Measurements from ENCODE around the gene SCART1.

GRCh38 chr10:133459454-133460207, 5.9 kb downstream of the SCART1 start:
- TF ChIP-seq, protein P1, sequence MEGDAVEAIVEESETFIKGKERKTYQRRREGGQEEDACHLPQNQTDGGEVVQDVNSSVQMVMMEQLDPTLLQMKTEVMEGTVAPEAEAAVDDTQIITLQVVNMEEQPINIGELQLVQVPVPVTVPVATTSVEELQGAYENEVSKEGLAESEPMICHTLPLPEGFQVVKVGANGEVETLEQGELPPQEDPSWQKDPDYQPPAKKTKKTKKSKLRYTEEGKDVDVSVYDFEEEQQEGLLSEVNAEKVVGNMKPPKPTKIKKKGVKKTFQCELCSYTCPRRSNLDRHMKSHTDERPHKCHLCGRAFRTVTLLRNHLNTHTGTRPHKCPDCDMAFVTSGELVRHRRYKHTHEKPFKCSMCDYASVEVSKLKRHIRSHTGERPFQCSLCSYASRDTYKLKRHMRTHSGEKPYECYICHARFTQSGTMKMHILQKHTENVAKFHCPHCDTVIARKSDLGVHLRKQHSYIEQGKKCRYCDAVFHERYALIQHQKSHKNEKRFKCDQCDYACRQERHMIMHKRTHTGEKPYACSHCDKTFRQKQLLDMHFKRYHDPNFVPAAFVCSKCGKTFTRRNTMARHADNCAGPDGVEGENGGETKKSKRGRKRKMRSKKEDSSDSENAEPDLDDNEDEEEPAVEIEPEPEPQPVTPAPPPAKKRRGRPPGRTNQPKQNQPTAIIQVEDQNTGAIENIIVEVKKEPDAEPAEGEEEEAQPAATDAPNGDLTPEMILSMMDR (IDR thresholded peaks at IDR 0.05): no peak
- no peak for TF ChIP-seq EP300 (IDR thresholded peaks at IDR 0.05)
